Measurements from ENCODE around the gene PRKCA.
"Not testable (repeated sequence)": the region's sequence is repeated elsewhere in the genome, so short reads cannot be mapped to it uniquely, and the experiment has no call there.

PRKCA gene

GRCh38 chr17:66354472-66354871, 52.1 kb downstream of the PRKCA start:
- TF ChIP-seq, protein P1, sequence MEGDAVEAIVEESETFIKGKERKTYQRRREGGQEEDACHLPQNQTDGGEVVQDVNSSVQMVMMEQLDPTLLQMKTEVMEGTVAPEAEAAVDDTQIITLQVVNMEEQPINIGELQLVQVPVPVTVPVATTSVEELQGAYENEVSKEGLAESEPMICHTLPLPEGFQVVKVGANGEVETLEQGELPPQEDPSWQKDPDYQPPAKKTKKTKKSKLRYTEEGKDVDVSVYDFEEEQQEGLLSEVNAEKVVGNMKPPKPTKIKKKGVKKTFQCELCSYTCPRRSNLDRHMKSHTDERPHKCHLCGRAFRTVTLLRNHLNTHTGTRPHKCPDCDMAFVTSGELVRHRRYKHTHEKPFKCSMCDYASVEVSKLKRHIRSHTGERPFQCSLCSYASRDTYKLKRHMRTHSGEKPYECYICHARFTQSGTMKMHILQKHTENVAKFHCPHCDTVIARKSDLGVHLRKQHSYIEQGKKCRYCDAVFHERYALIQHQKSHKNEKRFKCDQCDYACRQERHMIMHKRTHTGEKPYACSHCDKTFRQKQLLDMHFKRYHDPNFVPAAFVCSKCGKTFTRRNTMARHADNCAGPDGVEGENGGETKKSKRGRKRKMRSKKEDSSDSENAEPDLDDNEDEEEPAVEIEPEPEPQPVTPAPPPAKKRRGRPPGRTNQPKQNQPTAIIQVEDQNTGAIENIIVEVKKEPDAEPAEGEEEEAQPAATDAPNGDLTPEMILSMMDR (conservative IDR thresholded peaks at IDR 0.05; ENCODE audit: low read depth, low read length): no peak
- no peak for DNase-seq (ENCODE audit: low read depth)
- no peak overlapping the region for H3K4me3 ChIP-seq (ENCODE audit: low read length)

- TF ChIP-seq, protein P1 (conservative IDR thresholded peaks at IDR 0.05; ENCODE audit: low read depth, low read length): no peak
- peak; percentile 80 for DNase-seq (ENCODE audit: low read depth)
- H3K4me3 ChIP-seq (ENCODE audit: low read length): no peak overlapping the region
Observed at GRCh38 chr17:66354981-66355380, 52.6 kb downstream of the PRKCA start.

DNA sequence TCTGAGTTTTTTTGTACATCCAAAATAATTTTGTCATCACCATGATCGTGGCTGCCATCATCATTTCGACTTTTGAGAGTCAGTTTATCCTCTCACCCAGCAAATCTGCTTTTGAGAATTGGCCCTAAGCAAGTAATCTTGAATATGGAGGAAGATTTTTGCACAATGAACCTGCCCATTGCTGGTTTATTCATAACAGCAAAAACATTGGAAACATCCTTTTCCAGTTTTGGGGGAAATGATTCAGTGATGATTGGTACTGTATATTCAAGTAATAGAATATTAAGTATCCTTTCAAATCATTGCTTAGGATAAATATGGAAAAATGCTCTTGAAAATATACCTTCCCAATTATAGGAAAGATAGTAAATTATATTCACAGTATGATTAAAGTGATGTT, 53.1 kb downstream of the PRKCA start:
- no peak for DNase-seq (ENCODE audit: low read depth)
- TF ChIP-seq, protein P1 (conservative IDR thresholded peaks at IDR 0.05; ENCODE audit: low read depth, low read length): no peak

GRCh38 chr17:66357037-66357436, 54.6 kb downstream of the PRKCA start:
- H3K4me3 ChIP-seq (ENCODE audit: low read length): no peak overlapping the region
- TF ChIP-seq, protein P1 (conservative IDR thresholded peaks at IDR 0.05; ENCODE audit: low read depth, low read length): no peak
- DNase-seq (ENCODE audit: low read depth): no peak

More for the DNA sequence above, 53.1 kb downstream of the PRKCA start:
- H3K4me3 ChIP-seq (ENCODE audit: low read length): no peak overlapping the region

GRCh38 chr17:66359351-66359750, 56.9 kb downstream of the PRKCA start:
- H3K4me3 ChIP-seq (ENCODE audit: low read length): no peak overlapping the region
- DNase-seq (ENCODE audit: low read depth): no peak
- TF ChIP-seq, protein P1 (conservative IDR thresholded peaks at IDR 0.05; ENCODE audit: low read depth, low read length): no peak

GRCh38 chr17:66360961-66361565, 58.6 kb downstream of the PRKCA start:
- DNase-seq (ENCODE audit: low read depth); H3K4me3 ChIP-seq (ENCODE audit: low read length): not testable (repeated sequence)

DNA sequence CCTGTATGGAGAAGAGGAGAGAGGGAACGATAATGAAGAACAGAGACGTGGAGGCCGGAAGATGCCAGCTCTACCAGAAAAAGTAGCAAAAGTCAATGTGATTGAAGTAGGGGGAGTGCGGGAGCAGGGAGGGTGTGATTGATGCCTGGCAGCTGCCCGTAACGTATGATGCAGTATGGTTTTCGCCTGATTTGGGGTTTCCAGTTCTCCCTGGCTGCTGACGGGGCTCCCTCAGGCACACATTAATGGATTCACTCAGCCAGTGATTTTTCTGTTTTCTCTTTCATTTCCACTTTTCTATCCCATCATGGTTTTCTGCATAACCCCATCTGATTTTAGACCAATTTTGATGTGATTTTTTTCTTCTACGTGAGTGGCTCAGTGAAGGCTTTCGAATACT, 62.1 kb downstream of the PRKCA start:
- H3K4me3 ChIP-seq (ENCODE audit: low read length): no peak overlapping the region
- DNase-seq (ENCODE audit: low read depth): no peak
- TF ChIP-seq, protein P1 (conservative IDR thresholded peaks at IDR 0.05; ENCODE audit: low read depth, low read length): no peak

Data from retinal pigment epithelial cell (primary cell).